Liver (tissue), 9 donors: ENCODE measurements around the gene NDC1. TPM values are rescaled to one million over a fixed set of nuclear protein-coding genes. Genes with fewer than 3 reads are reported as not detected.

Experiments
- DNase-seq: peaks from one replicate; pipeline ENCODE4 v3.0.0-alpha.2; 2017; ENCODE audit warnings: low spot score
- H3K27ac ChIP-seq, 2 donors: one replicate each; pipeline ENCODE4 v1.7.0; 2013; ENCODE audit warnings: inconsistent platforms in 2 of 2, low read length in 2 of 2, control low read depth in 1 of 2, low read depth in 1 of 2, mild to moderate bottlenecking in 1 of 2
- H3K27me3 ChIP-seq, 4 donors: one replicate each; pipeline versions ENCODE4 v1.6.1 to v1.7.0; 2013; ENCODE audit warnings: low read length in 3 of 4, inconsistent platforms in 1 of 4, mild to moderate bottlenecking in 1 of 4, moderate library complexity in 1 of 4; ENCODE audit not compliant: control insufficient read depth in 4 of 4, insufficient read depth in 4 of 4
- H3K36me3 ChIP-seq, 4 donors: one replicate each; pipeline versions ENCODE4 v1.6.1 to v1.7.0; 2013; ENCODE audit warnings: low read length in 3 of 4, mild to moderate bottlenecking in 3 of 4, low read depth in 1 of 4, moderate library complexity in 1 of 4; ENCODE audit not compliant: control insufficient read depth in 4 of 4, insufficient read depth in 3 of 4
- H3K4me1 ChIP-seq, 4 donors: one replicate each; pipeline versions ENCODE4 v1.6.1 to v1.7.0; 2013; ENCODE audit warnings: low read length in 3 of 4, mild to moderate bottlenecking in 3 of 4, moderate library complexity in 1 of 4; ENCODE audit not compliant: control insufficient read depth in 4 of 4, insufficient read depth in 4 of 4
- H3K4me3 ChIP-seq, 3 donors: one replicate each; pipeline versions ENCODE4 v1.6.1 to v1.7.0; 2013; ENCODE audit warnings: low read length in 3 of 3, control low read depth in 1 of 3, low read depth in 1 of 3, mild to moderate bottlenecking in 1 of 3
- H3K9ac ChIP-seq, 2 donors: one replicate each; pipeline ENCODE4 v1.7.0; 2013; ENCODE audit warnings: low read length in 2 of 2, mild to moderate bottlenecking in 2 of 2, moderate library complexity in 2 of 2, control low read depth in 1 of 2, low read depth in 1 of 2
- H3K9me3 ChIP-seq, 4 donors: one replicate each; pipeline versions ENCODE4 v1.6.1 to v1.7.0; 2013; ENCODE audit warnings: low read length in 3 of 4; ENCODE audit not compliant: control insufficient read depth in 4 of 4
- ATF3 ChIP-seq: IDR thresholded peaks from 2 replicates; pipeline ENCODE4 v1.6.1; 2016; ENCODE audit warnings: antibody characterized with exemption
- CTCF ChIP-seq: fragments of 150-350 bp; IDR thresholded peaks from 2 replicates; pipeline ENCODE4 v1.5.1; 2017; ENCODE audit warnings: improper control_type of control experiment, low read depth, low read length; ENCODE audit not compliant: missing input control
- EGR1 ChIP-seq, 2 donors: IDR thresholded peaks; 2 replicates each; pipeline ENCODE4 v1.6.1; 2016 to 2018; ENCODE audit warnings: antibody characterized with exemption in 2 of 2, low read depth in 2 of 2
- FOXA1 ChIP-seq: IDR thresholded peaks from 2 replicates; pipeline ENCODE4 v1.6.1; 2016; ENCODE audit warnings: antibody characterized with exemption
- GABPA ChIP-seq, 2 donors: IDR thresholded peaks in 1 of 2; conservative IDR thresholded peaks in 1 of 2; 2 replicates each; pipeline ENCODE4 v1.6.1; 2016; ENCODE audit warnings: antibody characterized with exemption in 2 of 2, mild to moderate bottlenecking in 1 of 2, moderate library complexity in 1 of 2
- HNF4A ChIP-seq, 2 donors: conservative IDR thresholded peaks; 2 replicates each; pipeline ENCODE4 v1.6.1; 2016; ENCODE audit warnings: antibody characterized with exemption in 2 of 2, mild to moderate bottlenecking in 2 of 2
- HNF4G ChIP-seq: IDR thresholded peaks from 2 replicates; pipeline ENCODE4 v1.6.1; 2016; ENCODE audit warnings: antibody characterized with exemption
- MAX ChIP-seq: IDR thresholded peaks from 2 replicates; pipeline ENCODE4 v1.6.1; 2016; ENCODE audit warnings: antibody characterized with exemption
- NR2F2 ChIP-seq: IDR thresholded peaks from 2 replicates; pipeline ENCODE4 v1.6.1; 2016; ENCODE audit warnings: antibody characterized with exemption
- RAD21 ChIP-seq, 2 donors: IDR thresholded peaks; 2 replicates each; pipeline ENCODE4 v1.6.1; 2016; ENCODE audit warnings: antibody characterized with exemption in 2 of 2, mild to moderate bottlenecking in 2 of 2
- REST ChIP-seq: IDR thresholded peaks from 2 replicates; pipeline ENCODE4 v1.6.1; 2016; ENCODE audit warnings: antibody characterized with exemption, mild to moderate bottlenecking
- RXRA ChIP-seq, 2 donors: IDR thresholded peaks; 2 replicates each; pipeline ENCODE4 v1.6.1; 2017 to 2018; ENCODE audit warnings: antibody characterized with exemption in 2 of 2, mild to moderate bottlenecking in 1 of 2
- SP1 ChIP-seq: IDR thresholded peaks from 2 replicates; pipeline ENCODE4 v1.6.1; 2018; ENCODE audit warnings: antibody characterized with exemption, mild to moderate bottlenecking
- TAF1 ChIP-seq: conservative IDR thresholded peaks from 2 replicates; pipeline ENCODE4 v1.6.1; 2016; ENCODE audit warnings: antibody characterized with exemption, mild to moderate bottlenecking
- ZBTB33 ChIP-seq: IDR thresholded peaks from 2 replicates; pipeline ENCODE4 v1.6.1; 2016; ENCODE audit warnings: antibody characterized with exemption
- WGBS: extraction: QIAGEN DNeasy Blood & Tissue Kit; methylation state at CpG from one replicate; pipeline ENCODE4 v1.1.7; 2013; 5-methylcytosine and 5-hydroxymethylcytosine counted together
- polyA plus RNA-seq, 2 donors: library from polyadenylated mRNA; stranded (reverse) in 1 of 2; unstranded in 1 of 2; fragments of 200-250 nt in 1 of 2; fragments of >200 nt in 1 of 2; fragmentation: Nextera tagmentation in 1 of 2; extraction: Ambion mirVana in 1 of 2; gene quantifications; one replicate each; pipeline versions ENCODE4 v1.2.1 to v1.2.3, GENCODE V29; 2013 to 2015
- total RNA-seq, 2 donors: library from RNA; depleted of rRNA; stranded (reverse); fragments of >200 nt; gene quantifications; one replicate each; pipeline ENCODE4 v1.2.3, GENCODE V29; 2014
- donor health status: healthy.
- donor health status: healthy.
- donor health status: healthy.
- donor health status: healthy.
- donor health status: healthy.

The NDC1 gene
- total and polyA plus RNA-seq, 4 donors: 2.2 to 17.9 (median 5.8) TPM

- TF ChIP-seq CTCF: no peak
- TF ChIP-seq TAF1: no peak
- TF ChIP-seq HNF4A (conservative IDR thresholded peaks at IDR 0.05): no peak
- TF ChIP-seq GABPA (IDR thresholded peaks at IDR 0.05 in 1 of 2, conservative IDR thresholded peaks at IDR 0.05 in 1 of 2): no peak
- TF ChIP-seq RAD21 (IDR thresholded peaks at IDR 0.05): no peak
- no peak for TF ChIP-seq ZBTB33
- TF ChIP-seq REST: no peak
- TF ChIP-seq SP1: no peak
- no peak for TF ChIP-seq ATF3
- TF ChIP-seq EGR1 (IDR thresholded peaks at IDR 0.05; ENCODE audit: low read depth in 2 of 2): no peak
- no peak for TF ChIP-seq NR2F2
- WGBS: 95% methylated on average over 3 of the region's 3 CpGs
- Histone ChIP-seq H3K27ac (no peak overlapping the region), H3K4me1 (no peaks in the 10 kb centered on the region), H3K4me3 (no peak overlapping the region), H3K27me3 (no peaks in the 10 kb centered on the region), H3K36me3 (peaks cover 2 to 11% (median 4%) of the 10 kb centered on the region in 4 donors), H3K9me3 (no peaks in the 10 kb centered on the region), H3K9ac (no peak overlapping the region)
- DNase-seq: no peak
Measured at GRCh38 chr1:53781654-53782053, 56.4 kb downstream of the NDC1 start.

GRCh38 chr1:53777272-53777671 is 60.8 kb downstream of the NDC1 start:
- Histone ChIP-seq H3K9me3 (no peaks in the 10 kb centered on the region), H3K36me3 (peaks cover 0 to 3% (median 2%) of the 10 kb centered on the region in 4 donors), H3K4me3 (no peak overlapping the region), H3K27ac (no peak overlapping the region), H3K4me1 (no peaks in the 10 kb centered on the region), H3K27me3 (no peaks in the 10 kb centered on the region), H3K9ac (no peak overlapping the region)
- no peak for DNase-seq
- TF ChIP-seq SP1 (no peak), TAF1 (no peak), GABPA (IDR thresholded peaks at IDR 0.05 in 1 of 2, conservative IDR thresholded peaks at IDR 0.05 in 1 of 2) (no peak), RXRA (IDR thresholded peaks at IDR 0.05) (no peak), CTCF (no peak), RAD21 (IDR thresholded peaks at IDR 0.05) (no peak), REST (no peak), HNF4G (no peak), HNF4A (conservative IDR thresholded peaks at IDR 0.05) (no peak), NR2F2 (no peak), FOXA1 (no peak), MAX (no peak)
- 93% methylated on average over 1 of the region's 1 CpG for WGBS
